Thoracic aorta (tissue), 2 donors: Measurements from ENCODE around the gene IFT172. TPM values are rescaled to one million over a fixed set of nuclear protein-coding genes. Genes with fewer than 3 reads are reported as not detected.
A peak's percentile ranks its signal among the peaks of the same experiment; 100 is the strongest.
"Not testable (repeated sequence)": the region's sequence is repeated elsewhere in the genome, so short reads cannot be mapped to it uniquely, and the experiment has no call there.

Source experiments
- ATAC-seq: fragments of 150-250 bp; one replicate; pipeline ENCODE4 v1.8.0; 2017; ENCODE audit warnings: low read depth; ENCODE audit not compliant: insufficient number of reproducible peaks, low FRiP score
- DNase-seq: peaks from one replicate; pipeline ENCODE4 v3.0.0-alpha.2; 2020; ENCODE audit warnings: low spot score
- H3K27ac ChIP-seq, 2 donors: fragments of 200-600 bp; sonication (generic); 1 replicate in 1 of 2; 2 replicates in 1 of 2; pipeline ENCODE4 v1.5.1; 2016; ENCODE audit warnings: mild to moderate bottlenecking in 2 of 2, moderate library complexity in 2 of 2
- H3K27me3 ChIP-seq: fragments of 200-600 bp; sonication (generic); replicated peaks from 2 replicates; pipeline ENCODE4 v1.6.0; 2016; ENCODE audit warnings: mild to moderate bottlenecking; ENCODE audit not compliant: insufficient read depth
- H3K36me3 ChIP-seq: fragments of 200-600 bp; sonication (generic); one replicate; pipeline ENCODE4 v1.5.1; 2016
- H3K4me1 ChIP-seq, 2 donors: fragments of 200-600 bp; sonication (generic); 1 replicate in 1 of 2; 2 replicates in 1 of 2; pipeline versions ENCODE4 v1.5.1 to v1.6.0; 2016; ENCODE audit warnings: low read depth in 2 of 2, mild to moderate bottlenecking in 1 of 2; ENCODE audit not compliant: control insufficient read depth in 1 of 2
- H3K4me3 ChIP-seq: fragments of 200-600 bp; sonication (generic); 2 replicates; pipeline ENCODE4 v1.5.1; 2016; ENCODE audit warnings: mild to moderate bottlenecking
- H3K9me3 ChIP-seq: fragments of 200-600 bp; sonication (generic); 2 replicates; pipeline ENCODE4 v1.5.1; 2016
- CTCF ChIP-seq: fragments of 200-600 bp; sonication (generic); IDR thresholded peaks from one replicate; pipeline ENCODE4 v1.5.1; 2019; ENCODE audit warnings: antibody characterized with exemption
- total RNA-seq, 2 donors: library from RNA; depleted of rRNA; stranded (reverse); fragments of >200 nt; gene quantifications; one replicate each; pipeline versions ENCODE4 v1.1.0 to v1.2.3, GENCODE V29; 2016

Gene IFT172, protein sequence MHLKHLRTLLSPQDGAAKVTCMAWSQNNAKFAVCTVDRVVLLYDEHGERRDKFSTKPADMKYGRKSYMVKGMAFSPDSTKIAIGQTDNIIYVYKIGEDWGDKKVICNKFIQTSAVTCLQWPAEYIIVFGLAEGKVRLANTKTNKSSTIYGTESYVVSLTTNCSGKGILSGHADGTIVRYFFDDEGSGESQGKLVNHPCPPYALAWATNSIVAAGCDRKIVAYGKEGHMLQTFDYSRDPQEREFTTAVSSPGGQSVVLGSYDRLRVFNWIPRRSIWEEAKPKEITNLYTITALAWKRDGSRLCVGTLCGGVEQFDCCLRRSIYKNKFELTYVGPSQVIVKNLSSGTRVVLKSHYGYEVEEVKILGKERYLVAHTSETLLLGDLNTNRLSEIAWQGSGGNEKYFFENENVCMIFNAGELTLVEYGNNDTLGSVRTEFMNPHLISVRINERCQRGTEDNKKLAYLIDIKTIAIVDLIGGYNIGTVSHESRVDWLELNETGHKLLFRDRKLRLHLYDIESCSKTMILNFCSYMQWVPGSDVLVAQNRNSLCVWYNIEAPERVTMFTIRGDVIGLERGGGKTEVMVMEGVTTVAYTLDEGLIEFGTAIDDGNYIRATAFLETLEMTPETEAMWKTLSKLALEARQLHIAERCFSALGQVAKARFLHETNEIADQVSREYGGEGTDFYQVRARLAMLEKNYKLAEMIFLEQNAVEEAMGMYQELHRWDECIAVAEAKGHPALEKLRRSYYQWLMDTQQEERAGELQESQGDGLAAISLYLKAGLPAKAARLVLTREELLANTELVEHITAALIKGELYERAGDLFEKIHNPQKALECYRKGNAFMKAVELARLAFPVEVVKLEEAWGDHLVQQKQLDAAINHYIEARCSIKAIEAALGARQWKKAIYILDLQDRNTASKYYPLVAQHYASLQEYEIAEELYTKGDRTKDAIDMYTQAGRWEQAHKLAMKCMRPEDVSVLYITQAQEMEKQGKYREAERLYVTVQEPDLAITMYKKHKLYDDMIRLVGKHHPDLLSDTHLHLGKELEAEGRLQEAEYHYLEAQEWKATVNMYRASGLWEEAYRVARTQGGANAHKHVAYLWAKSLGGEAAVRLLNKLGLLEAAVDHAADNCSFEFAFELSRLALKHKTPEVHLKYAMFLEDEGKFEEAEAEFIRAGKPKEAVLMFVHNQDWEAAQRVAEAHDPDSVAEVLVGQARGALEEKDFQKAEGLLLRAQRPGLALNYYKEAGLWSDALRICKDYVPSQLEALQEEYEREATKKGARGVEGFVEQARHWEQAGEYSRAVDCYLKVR (N-terminal part only)
- 10 to 100 TPM; 33.0 to 45.6 TPM for total RNA-seq

- no peak for TF ChIP-seq CTCF
- ATAC-seq (peak; percentile 96), DNase-seq (peak; percentile 98)
- no peaks in the 10 kb centered on the region for H3K9me3 ChIP-seq
- H3K27ac ChIP-seq, result peak within 1 kb of the TSS; percentile 65 to 73
- H3K4me1 ChIP-seq, result peaks cover 7 to 15% of the 10 kb centered on the region in 2 donors
- H3K36me3 ChIP-seq, result peaks cover 7% of the 10 kb centered on the region
- peak within 1 kb of the TSS; percentile 83 for H3K4me3 ChIP-seq
- H3K27me3 ChIP-seq, result no peaks in the 10 kb centered on the region
Measured at GRCh38 chr2:27489498-27490397, at the start of gene IFT172. Gene IFT172, minus strand, starts transcription at chr2:27489743. Its CDS starts 90 bp downstream, at chr2:27489653.

DNA sequence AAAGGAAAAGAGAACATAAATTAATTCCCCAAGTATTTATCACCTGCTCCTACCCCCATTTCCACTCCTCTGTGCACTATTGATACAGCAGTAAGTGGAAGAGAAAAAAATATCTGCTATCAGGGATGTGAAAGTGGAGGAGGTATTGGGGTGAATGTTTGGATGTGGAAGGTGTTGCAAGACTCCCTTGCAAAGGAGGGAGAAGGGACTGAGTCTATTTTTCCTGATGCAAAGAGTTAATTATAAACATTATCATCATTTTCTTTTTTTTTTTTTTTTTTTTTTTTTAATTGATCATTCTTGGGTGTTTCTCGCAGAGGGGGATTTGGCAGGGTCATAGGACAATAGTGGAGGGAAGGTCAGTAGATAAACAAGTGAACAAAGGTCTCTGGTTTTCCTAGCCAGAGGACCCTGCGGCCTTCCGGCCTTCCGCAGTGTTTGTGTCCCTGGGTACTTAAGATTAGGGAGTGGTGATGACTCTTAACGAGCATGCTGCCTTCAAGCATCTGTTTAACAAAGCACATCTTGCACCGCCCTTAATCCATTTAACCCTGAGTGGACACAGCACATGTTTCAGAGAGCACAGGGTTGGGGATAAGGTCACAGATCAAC lies 49.4 kb upstream of the IFT172 start:
- H3K9me3 ChIP-seq, DNase-seq, ATAC-seq: not testable (repeated sequence)

GRCh38 chr2:27537287-27537686 lies 47.7 kb upstream of the IFT172 start:
- H3K27ac ChIP-seq, result no peak overlapping the region
- no peak for TF ChIP-seq CTCF
- H3K9me3 ChIP-seq, result no peaks in the 10 kb centered on the region
- ATAC-seq, result no peak
- DNase-seq, result no peak
- no peaks in the 10 kb centered on the region for H3K36me3 ChIP-seq
- H3K4me1 ChIP-seq, result no peaks in the 10 kb centered on the region
- H3K4me3 ChIP-seq, result no peak overlapping the region
- H3K27me3 ChIP-seq, result no peaks in the 10 kb centered on the region

More for the DNA sequence above, 49.4 kb upstream of the IFT172 start:
- H3K4me3 ChIP-seq, H3K4me1 ChIP-seq, H3K27ac ChIP-seq, H3K27me3 ChIP-seq, H3K36me3 ChIP-seq: not testable (repeated sequence)

DNA sequence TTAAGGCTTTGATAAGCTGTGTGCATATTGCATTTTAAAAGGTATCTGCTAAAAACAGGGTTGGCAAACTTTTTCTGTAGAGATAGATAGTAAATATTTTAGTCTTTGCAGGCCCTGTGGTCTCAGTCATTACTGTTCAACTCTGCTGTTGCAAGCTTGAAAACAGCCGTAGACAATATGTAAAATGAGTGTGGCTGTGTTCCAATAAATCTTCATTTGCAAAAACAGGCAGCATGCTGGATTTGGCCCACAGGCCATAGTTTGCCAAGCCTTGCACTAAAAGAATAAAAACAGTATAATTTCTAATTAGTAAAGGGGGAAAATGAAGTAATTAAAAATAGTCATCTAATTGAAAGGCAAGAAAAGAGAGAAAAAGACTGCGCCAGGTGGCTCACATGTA lies 42.4 kb upstream of the IFT172 start:
- DNase-seq (no peak), ATAC-seq (no peak)
- Histone ChIP-seq H3K27ac (no peak overlapping the region), H3K4me3 (no peak overlapping the region), H3K36me3 (no peaks in the 10 kb centered on the region), H3K9me3 (no peaks in the 10 kb centered on the region), H3K27me3 (no peaks in the 10 kb centered on the region), H3K4me1 (no peaks in the 10 kb centered on the region)
- TF ChIP-seq CTCF, result no peak
